IPS-18c (cell line): Measurements from ENCODE around the gene COX4I1.
"Not testable (repeated sequence)": the region's sequence is repeated elsewhere in the genome, so short reads cannot be mapped to it uniquely, and the experiment has no call there.

ENCODE experiments used
- H3K4me3 ChIP-seq: 2 replicates; pipeline ENCODE4 v1.7.0; 2013; ENCODE audit warnings: low read depth, mild to moderate bottlenecking, low read length, moderate library complexity; ENCODE audit not compliant: insufficient read depth
- H3K9me3 ChIP-seq: one replicate; pipeline ENCODE4 v1.6.1; 2013; ENCODE audit warnings: mild to moderate bottlenecking, low read length, moderate library complexity; ENCODE audit not compliant: control insufficient read depth, insufficient read depth

The COX4I1 gene

DNA sequence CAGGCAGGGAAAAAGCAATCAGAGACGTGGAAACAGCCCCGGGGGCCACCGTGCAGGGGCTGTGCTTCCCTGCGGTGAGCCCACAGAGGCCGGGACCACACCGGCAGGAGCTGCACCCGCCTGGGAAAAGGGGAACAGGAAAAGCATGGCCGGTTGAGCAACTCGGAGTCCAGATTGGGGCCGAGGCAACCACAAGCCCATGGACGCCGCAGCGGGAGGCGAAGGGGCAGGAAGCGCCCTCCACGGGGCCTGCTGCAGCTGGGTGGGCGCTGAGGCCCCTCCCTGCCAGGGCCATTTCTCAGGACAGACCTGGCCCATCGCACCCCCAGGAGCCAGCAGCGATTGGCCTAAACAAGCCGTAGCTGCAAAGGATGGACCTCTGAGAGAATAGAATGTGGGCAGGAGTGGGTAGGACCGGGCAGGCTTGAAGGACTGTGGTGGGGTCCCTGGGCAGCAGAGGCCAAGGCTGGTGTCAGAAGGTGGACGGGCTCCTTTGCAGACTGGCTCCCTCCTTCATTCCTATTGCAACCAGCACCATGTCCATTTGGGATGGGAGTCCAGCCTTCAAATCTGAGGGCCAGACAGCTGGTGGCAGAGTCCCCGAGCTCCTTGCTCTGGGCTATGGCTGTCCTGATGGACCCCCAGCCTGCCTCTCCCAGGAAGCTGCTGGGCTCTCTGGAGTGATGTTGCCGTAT, 30.4 kb downstream of the COX4I1 start:
- Histone ChIP-seq H3K4me3 (no peak overlapping the region), H3K9me3 (no peaks in the 10 kb centered on the region)

DNA sequence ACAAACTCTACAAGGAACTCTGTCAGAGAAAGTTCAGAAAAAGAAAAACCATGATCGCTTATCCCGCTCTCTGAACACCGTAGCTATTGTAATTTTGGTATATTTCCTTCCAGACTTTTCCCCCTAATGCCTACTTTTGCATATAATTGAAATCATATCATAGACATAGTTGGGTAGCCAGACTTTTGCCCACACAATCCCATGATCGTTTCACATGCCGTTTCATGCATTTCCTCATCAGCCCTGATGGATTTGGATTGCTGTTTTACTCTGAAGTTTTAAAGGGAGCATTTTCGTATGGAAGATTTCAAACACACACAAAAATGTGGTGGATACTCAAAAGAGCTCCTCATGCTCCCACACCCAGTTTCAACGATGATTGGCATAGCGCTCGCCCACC, 31.3 kb downstream of the COX4I1 start:
- no peak overlapping the region for H3K4me3 ChIP-seq

DNA sequence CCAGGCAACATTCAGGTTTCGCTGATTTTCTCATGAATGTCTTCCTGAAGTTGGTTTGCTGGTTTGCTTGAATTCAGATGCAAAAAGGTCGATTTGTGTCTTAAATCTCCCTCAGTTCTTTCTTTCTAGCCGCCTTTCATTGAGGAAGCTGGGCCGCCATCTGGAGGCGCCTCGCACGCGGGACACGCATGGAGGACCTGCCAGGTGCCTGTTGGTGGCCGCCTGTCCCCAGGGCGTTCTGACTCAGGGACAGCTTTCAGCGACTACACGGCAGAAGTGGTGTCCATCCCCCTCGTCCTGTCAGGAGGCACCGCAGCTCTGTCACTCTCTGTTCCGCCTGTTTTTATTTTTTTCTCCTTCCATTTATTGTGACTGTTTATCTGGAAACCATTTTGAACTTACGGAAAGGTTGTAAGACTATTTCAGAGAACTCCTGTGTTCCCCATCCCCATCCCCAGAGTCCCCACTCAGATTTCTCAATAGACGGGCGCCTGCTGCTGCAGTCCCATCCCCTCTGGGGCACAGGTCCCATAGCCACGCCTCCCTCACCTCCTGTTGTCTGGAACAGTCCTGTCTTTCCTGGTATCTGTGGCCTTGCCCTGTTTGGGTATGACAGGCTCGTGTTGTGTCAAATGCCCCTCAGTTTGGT, 33.2 kb downstream of the COX4I1 start:
- Histone ChIP-seq H3K9me3 (no peaks in the 10 kb centered on the region), H3K4me3 (no peak overlapping the region)

More for the DNA sequence above, 31.3 kb downstream of the COX4I1 start:
- H3K9me3 ChIP-seq = no peaks in the 10 kb centered on the region

DNA sequence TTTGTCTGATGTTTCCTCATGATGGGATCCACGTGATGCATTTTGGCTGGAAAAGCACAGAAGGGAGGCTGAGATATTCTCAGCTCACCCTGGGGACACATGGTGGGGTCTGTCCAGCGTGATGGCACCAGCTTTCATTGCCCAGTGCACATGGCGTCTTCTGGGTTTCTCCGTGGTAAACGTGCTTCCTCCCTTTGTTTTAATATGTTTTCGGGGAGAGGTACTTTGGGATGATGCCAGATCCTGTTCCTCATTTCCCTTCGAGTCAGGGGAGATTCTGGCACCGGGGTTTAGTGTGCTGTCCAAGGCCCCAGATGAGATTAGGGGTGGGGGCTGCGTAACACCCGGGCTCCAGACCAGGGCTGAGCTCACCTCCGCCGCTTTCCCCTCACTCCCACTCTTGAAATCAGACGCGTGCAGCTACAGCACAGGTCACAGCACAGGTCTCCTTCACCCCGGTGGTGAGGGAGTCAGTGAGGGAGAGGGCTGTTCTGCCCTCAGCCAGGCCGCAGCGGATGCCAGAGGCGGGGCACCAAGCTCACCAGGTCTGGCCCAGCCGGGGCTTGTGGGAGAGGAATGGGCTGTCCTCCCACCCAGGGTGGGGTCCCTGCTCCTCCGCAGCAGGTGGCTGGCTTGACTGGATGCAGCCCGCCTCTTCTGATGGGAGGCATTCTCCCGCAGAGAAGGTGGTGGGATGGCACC, 33.9 kb downstream of the COX4I1 start:
- no peak overlapping the region for H3K4me3 ChIP-seq
- no peaks in the 10 kb centered on the region for H3K9me3 ChIP-seq

DNA sequence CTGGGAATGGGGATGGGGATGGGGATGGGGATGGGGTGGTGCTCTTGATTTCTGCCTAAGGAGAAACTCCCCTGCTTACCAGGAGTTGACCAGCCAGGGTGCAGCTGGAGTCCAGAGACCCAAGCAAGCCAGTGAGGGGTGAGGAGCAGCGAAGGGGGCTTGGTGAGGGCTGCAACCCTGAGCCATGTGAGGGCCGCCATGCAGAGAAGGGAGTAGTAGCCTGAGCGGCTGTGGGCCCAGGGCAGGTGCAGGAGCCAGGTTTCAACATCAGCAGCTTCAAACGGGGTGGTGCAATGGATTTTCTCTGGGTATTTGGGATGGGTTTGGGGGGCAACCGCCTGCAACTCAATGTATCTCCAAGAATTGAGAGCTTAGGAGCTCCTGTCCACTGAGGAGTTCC, 35.2 kb downstream of the COX4I1 start:
- Histone ChIP-seq H3K4me3 (no peak overlapping the region), H3K9me3 (no peaks in the 10 kb centered on the region)

DNA sequence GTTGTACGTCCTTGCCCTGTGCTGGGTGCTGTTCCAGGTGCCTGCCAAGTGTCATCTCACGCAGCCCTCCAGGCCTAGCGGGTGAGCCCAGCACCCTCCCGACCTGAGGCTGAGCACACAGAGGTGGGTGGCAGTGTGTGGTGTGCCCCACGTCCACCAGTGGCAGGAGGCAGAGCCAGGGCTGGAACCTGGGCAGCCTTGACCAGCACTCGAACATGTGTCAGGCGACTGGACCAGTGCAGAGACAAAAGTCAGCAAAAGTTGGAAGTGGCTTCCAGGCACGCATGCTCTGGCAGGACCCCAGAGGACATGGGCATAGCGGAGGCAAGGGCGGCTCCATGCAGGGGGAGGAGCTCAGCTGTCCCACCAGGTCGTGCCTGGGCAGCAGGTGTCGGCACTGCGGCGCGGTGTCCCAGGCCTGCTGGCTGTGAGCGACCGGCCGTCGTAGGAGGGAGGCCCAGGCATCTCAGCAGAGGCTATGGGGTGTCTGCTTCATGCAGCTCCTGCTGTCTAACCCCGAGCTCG, 35.8 kb downstream of the COX4I1 start:
- no peaks in the 10 kb centered on the region for H3K9me3 ChIP-seq
- H3K4me3 ChIP-seq = no peak overlapping the region

DNA sequence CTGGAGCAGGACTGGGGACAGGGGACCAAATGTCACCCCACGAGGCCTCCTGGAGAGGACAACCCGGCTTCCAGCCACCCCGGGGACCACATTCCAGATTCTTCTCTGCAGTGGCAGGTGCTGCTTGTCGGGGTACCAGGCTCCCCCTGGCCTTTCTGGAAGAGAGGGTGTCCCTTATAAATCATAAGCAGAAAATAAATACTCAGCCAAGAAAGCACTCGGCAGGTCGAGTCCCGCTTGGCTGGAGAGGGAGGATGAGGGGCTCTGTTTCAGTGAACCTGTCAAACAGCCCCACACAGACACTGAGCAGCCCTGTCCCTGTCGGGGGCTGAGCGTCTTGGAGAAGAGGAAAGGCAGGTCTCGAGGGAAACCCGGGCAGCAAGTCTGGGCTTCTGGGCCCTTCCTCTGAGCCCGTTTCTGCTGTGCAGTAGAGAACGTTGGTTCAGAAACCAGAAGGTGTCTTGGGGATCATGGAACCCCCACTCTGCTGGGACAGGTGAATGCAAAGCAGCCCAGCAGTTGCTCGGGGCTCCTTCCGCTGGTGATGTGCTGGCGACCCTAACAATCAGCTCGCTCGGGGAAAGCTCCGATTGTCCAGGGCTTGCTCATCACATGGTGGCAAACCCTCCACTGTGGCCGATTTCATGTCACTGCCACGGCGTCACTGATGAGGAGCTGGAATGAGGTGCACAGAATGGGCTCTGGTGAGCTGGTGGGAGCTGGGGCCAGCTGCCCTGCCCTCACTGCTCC, 36.6 kb downstream of the COX4I1 start:
- no peak overlapping the region for H3K4me3 ChIP-seq
- H3K9me3 ChIP-seq = no peaks in the 10 kb centered on the region

DNA sequence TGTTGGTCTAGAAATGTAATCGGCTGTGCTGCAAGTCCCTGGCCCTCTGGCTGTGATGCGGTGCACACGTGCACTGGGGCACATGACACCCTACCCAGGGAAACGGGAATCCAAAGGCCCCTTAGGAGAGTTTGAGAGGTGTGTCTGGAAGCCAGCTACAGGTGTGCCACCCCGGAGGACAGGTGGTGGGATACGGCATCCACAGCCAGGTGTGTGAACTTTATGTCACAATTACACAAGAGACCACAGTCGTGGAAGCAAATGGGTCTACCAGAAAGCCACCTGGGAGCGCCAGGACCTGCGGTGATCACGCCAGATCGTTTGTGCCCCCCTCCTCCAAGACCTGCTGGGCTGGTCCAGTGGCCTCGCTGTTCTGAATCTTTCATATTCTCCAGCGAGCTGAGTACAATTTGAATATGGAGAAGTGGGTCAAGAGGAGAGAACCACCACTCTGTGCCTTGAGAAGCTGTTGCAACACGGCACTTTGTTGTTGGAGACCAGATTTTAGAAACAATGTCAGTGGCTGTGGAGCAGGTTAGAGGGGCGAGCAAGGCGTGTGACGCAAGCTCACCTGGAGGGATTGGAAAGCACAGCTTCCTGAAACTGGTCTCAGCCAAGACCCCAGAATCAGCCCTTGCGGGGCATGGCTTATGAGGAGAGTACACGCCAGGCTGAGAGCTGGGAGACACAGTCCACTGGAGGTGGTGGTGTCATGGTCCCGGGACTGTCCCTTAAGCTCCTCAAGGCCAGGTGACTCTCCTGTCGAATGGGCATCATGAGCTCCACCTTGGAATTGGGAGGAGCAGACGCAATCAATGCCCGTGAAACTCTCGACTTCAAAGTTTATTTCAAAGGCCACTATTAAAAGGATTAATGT, 37.4 kb downstream of the COX4I1 start:
- Histone ChIP-seq H3K9me3 (no peaks in the 10 kb centered on the region), H3K4me3 (no peak overlapping the region)

DNA sequence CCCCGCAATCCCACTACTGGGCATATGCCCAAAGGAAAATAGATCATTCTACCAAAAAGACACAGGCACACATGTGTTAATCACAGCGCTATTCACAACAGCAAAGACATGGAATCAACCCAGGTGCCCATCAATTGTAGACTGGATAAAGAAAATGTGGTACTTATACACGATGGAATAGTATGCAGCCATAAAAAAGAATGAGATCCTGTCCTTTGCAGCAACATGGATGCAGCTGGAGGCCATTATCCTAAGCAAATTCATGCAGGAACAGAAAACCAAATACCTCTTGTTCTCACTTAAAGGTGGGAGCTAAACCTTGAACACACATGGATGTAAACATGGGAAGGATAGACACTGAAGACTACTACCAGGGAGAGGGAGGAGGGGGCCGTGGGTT, 38.2 kb downstream of the COX4I1 start:
- not testable (repeated sequence) for H3K4me3 ChIP-seq

DNA sequence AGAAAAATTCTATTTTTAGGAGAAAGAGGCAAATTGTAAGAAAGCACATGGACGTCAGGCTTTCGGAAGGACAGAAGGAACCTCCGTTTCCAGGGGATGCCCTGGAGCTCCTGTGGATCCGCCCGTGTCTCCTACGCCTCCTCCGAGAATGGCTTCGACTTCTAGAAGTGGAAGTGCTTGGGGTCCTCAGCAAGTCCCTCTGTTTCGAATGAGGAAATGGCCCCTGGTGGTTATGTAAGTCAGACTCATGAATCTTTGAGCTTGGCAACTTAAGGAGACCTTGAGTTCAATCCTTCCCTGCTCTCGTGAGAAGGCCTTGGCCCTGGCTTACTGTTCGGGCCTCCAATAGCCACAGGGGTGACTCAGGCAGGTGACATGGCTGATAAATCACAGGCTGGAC, 38.9 kb downstream of the COX4I1 start:
- H3K9me3 ChIP-seq = no peaks in the 10 kb centered on the region
- no peak overlapping the region for H3K4me3 ChIP-seq

More for the DNA sequence above, 38.2 kb downstream of the COX4I1 start:
- not testable (repeated sequence) for H3K9me3 ChIP-seq

DNA sequence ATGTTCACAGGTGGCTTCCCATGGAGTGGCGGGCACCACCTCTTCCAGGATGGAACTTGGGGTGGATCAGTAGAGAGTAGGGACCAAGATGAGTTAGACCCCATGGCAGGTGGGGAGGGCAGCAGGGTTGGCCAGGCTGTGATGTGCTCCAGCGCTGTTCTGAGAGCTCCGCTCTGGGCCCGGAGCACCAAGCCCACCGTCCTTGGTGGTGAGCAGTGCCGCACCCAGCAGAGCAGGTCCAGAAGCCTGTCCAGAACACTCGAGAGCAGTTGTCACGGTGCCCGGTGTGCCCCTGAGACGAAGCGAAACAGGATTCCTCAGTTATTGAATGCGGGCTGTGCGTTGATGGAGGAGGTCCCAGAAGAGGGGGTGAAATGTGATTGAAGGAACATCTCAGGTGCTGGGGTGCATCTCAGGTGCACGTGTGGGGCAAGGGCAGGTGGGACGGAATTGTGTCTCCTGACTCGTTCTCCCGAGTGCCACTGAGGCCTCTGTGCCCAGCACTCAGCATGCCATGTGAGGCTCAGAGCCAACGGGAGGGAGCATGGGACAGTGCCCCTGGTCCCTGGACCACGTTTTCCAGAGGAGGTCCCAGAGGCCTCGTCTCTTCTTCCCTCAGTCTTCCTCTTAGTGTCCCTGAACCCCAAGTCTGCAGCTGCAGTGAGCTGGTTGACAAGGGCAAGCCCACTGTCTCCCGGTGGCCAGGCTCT, 39.5 kb downstream of the COX4I1 start:
- Histone ChIP-seq H3K4me3 (no peak overlapping the region), H3K9me3 (no peaks in the 10 kb centered on the region)

DNA sequence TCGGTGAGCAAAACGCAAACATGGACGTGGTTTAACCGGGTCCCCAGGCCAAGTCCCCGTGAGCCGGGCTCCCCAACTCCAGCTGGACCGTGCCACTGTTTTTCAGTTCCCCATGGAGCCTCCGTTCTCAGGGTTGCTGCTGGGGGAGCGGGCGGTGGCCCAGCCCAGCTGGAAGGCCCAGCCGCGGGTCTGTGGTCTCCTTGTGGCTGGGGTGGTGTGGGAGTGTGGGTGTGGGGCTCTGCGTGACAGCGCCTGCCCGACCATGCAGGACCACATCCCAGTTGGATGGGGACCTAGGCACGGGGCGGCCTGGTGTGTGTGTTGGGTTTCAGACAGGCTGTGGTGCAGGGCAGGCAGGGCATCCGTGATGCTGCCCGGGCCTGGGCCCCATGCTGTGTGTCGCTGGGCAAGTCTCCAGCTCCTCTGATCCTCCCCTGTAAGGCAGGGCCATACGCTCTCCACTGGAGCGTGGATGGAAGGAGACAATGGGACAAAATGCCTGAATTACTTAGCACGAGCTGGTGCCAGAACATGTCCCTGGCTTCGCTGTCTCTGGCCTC, 40.3 kb downstream of the COX4I1 start:
- Histone ChIP-seq H3K4me3 (no peak overlapping the region), H3K9me3 (no peaks in the 10 kb centered on the region)

DNA sequence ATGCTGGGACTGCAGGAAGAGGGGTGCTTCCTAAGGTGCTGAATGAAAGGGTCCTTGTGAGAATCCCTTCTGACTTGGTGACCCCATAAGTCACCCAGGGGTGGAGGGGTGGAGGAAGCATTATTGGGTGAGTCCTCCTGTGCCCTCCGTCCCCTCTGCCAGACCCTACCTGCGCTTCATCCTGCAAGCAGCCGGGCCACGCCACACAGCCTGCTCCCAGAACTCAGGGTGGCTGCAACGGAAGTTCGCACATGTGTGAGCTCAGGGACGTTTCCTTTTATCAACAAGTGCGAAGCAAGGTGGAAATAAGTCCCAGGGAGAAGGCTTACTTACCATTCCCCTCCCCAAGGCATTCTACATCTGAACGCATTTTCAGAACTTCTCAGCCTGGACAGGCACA, 40.9 kb downstream of the COX4I1 start:
- no peaks in the 10 kb centered on the region for H3K9me3 ChIP-seq
- no peak overlapping the region for H3K4me3 ChIP-seq

DNA sequence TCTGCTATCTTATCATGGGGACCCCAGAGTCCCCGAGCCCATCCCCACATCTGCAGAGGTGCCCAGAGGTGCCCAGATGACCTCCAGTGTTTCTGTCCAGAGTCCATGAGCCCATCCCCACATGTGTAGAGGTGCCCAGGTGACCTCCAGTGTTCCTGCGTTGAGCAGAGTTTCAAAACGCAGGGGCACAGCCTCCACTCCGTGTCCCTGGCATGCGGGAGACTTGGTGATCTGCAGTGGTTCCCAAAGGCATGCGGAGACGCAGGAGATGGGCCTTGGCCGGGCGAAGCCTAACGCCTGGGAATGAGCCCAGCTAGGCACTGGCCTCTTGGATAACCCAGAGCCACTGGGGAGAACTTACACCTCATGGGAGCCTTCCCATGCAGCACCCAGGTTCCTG, 41.3 kb downstream of the COX4I1 start:
- Histone ChIP-seq H3K9me3 (no peaks in the 10 kb centered on the region), H3K4me3 (no peak overlapping the region)

DNA sequence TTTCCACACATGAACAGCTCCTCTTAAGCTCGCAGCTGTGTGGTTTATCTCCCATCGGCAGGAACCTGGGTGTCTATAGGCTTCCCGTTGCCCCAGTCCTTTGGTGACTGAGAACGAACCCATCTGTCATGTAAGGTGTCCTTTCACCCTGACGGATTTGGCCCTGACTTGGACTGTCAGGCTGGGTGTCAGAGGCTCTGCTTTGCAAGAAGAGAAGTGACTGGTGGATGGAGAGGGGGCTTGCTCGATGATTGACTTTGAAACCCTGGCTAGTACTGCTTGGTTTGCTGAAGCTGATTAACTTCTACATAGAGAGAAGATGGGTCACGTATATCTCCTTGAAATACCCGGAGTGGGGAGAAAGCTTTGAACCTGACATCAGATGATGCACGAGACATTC, 42.9 kb downstream of the COX4I1 start:
- H3K4me3 ChIP-seq = no peak overlapping the region
- H3K9me3 ChIP-seq = no peaks in the 10 kb centered on the region

DNA sequence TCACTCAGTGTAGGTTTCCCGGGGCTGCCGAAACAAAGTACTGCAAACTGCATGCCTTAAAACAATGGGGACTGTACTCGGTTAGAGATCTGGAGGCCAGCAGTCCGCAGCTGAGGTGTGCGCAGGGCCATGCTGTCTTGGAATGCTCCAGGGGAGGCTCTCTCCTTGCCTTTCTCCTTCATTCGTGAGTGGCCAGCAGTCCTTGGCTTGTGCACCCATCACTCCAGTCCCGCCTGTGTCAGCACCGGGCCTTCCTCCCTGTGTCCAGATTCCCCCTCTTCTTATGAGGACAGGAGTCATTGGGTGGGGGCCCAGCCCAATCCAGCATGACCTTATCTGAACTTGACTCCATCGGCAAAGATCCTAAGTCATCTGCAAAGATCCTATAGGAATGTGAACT, 43.4 kb downstream of the COX4I1 start:
- Histone ChIP-seq H3K9me3 (no peaks in the 10 kb centered on the region), H3K4me3 (no peak overlapping the region)
